ENCODE results near the gene CDK17. TPM values are rescaled to one million over a fixed set of nuclear protein-coding genes. Genes with fewer than 3 reads are reported as not detected.

The CDK17 gene
- total and polyA plus RNA-seq, 10 donors, result 12.9 to 108 (median 66.4) TPM

GRCh38 chr12:96444399-96444798 lies 44.2 kb upstream of the CDK17 start:
- Histone ChIP-seq H3K4me3 (no peak overlapping the region), H3K9me3 (no peaks in the 10 kb centered on the region), H3K36me3 (no peaks in the 10 kb centered on the region), H3K27me3 (replicated peaks in 1 of 7) (no peaks in the 10 kb centered on the region), H3K27ac (peak overlapping the region in 5 of 8 donors; percentile 81 to 89 (median 87)), H3K4me1 (peaks cover 11 to 36% (median 25%) of the 10 kb centered on the region in 6 donors)
- WGBS, 5 donors, result 88 to 97% (median 95%) methylated on average over 10 of the region's 10 CpGs
- intact Hi-C loops (cut with DNase I; ENCODE audit: low total_unique reads), result no loop called here
- TF ChIP-seq CTCF (IDR thresholded peaks at IDR 0.05 in 8 of 11, conservative IDR thresholded peaks at IDR 0.05 in 3 of 11) (no peak), POLR2A (IDR thresholded peaks at IDR 0.05) (no peak), POLR2AphosphoS5 (IDR thresholded peaks at IDR 0.05) (no peak)
- no peak for DNase-seq

DNA sequence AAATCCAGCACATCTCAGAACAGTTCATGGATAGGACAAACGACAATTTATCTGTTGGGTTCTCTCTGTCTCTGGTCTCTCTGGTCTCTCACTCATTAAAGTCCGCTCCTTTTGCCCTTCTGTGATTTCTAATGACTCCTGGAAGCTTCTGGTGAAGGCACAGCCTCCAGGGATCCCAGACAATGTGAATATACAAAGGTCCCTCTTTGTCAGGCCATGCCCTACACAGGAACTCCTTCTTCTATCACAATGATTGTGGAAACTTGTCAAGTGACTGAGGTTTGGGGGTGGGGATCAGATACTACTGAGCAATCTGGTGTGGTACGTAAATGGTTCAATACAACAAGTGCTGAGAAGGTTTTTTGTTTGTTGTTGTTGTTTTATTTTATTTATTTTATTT lies 42.7 kb upstream of the CDK17 start:
- intact Hi-C loops (cut with DNase I; ENCODE audit: low total_unique reads), result no loop called here
- TF ChIP-seq CTCF (IDR thresholded peaks at IDR 0.05 in 8 of 11, conservative IDR thresholded peaks at IDR 0.05 in 3 of 11) (no peak), POLR2AphosphoS5 (IDR thresholded peaks at IDR 0.05) (no peak), POLR2A (IDR thresholded peaks at IDR 0.05) (no peak)
- no peak overlapping the region for H3K4me3 ChIP-seq
- peaks cover 11 to 34% (median 25%) of the 10 kb centered on the region in 6 donors for H3K4me1 ChIP-seq
- no peaks in the 10 kb centered on the region for H3K27me3 ChIP-seq (replicated peaks in 1 of 7)
- WGBS, 5 donors, result 91 to 100% (median 91%) methylated on average over 3 of the region's 3 CpGs
- H3K9me3 ChIP-seq, result no peaks in the 10 kb centered on the region
- no peak for DNase-seq
- no peak overlapping the region for H3K27ac ChIP-seq
- H3K36me3 ChIP-seq, result no peaks in the 10 kb centered on the region

- no peak overlapping the region for H3K4me3 ChIP-seq
- H3K4me1 ChIP-seq, result peaks cover 11 to 24% (median 20%) of the 10 kb centered on the region in 6 donors
- 53 to 73% (median 59%) methylated on average over 3 of the region's 3 CpGs for WGBS, 5 donors
- peak overlapping the region in 1 of 8 donors; percentile 36 for H3K27ac ChIP-seq
- no peak for DNase-seq
- H3K27me3 ChIP-seq (replicated peaks in 1 of 7), result no peaks in the 10 kb centered on the region
- no peaks in the 10 kb centered on the region for H3K36me3 ChIP-seq
- H3K9me3 ChIP-seq, result no peaks in the 10 kb centered on the region
- TF ChIP-seq CTCF (IDR thresholded peaks at IDR 0.05 in 8 of 11, conservative IDR thresholded peaks at IDR 0.05 in 3 of 11), result no peak
- TF ChIP-seq POLR2AphosphoS5 (IDR thresholded peaks at IDR 0.05), result no peak
- no peak for TF ChIP-seq POLR2A (IDR thresholded peaks at IDR 0.05)
- intact Hi-C loops (cut with DNase I; ENCODE audit: low total_unique reads), result no loop called here
Observed at GRCh38 chr12:96441816-96442215, 41.6 kb upstream of the CDK17 start.

- intact Hi-C loops (cut with DNase I; ENCODE audit: low total_unique reads), result no loop called here
- H3K36me3 ChIP-seq, result no peaks in the 10 kb centered on the region
- H3K4me1 ChIP-seq, result peaks cover 0 to 16% (median 10%) of the 10 kb centered on the region in 6 donors
- no peak overlapping the region for H3K4me3 ChIP-seq
- no peaks in the 10 kb centered on the region for H3K9me3 ChIP-seq
- no peak overlapping the region for H3K27ac ChIP-seq
- WGBS, 5 donors, result 70 to 83% (median 79%) methylated on average over 3 of the region's 3 CpGs
- TF ChIP-seq CTCF (IDR thresholded peaks at IDR 0.05 in 8 of 11, conservative IDR thresholded peaks at IDR 0.05 in 3 of 11), result no peak
- TF ChIP-seq POLR2AphosphoS5 (IDR thresholded peaks at IDR 0.05), result no peak
- TF ChIP-seq POLR2A (IDR thresholded peaks at IDR 0.05), result no peak
- no peaks in the 10 kb centered on the region for H3K27me3 ChIP-seq (replicated peaks in 1 of 7)
- no peak for DNase-seq
Observed at GRCh38 chr12:96438330-96438729, 38.1 kb upstream of the CDK17 start.
